A549 (cell line): Measurements from ENCODE around the gene RAI14. TPM values are rescaled to one million over a fixed set of nuclear protein-coding genes. Genes with fewer than 3 reads are reported as not detected.
"Not testable (repeated sequence)": the region's sequence is repeated elsewhere in the genome, so short reads cannot be mapped to it uniquely, and the experiment has no call there.

ENCODE experiments used
- ATAC-seq, 2 experiments: fragments of 200-7000 bp in 1 of 2; fragments of >200 bp in 1 of 2; cut with Nextera tagmentation in 1 of 2; cut with Tn5 transposase in 1 of 2; 3 replicates each; pipeline versions ENCODE4 v1.8.0 to v1.9.1; 2018 to 2020; ENCODE audit warnings: mild to moderate bottlenecking in 1 of 2, moderate library complexity in 1 of 2
- CTCF ChIA-PET: fragments of 300-600 bp; sonication (Branson Sonifier 250); formaldehyde crosslinking; extraction: SDS; loops from one replicate; lab custom pipeline; 2021; ENCODE audit warnings: antibody characterized with exemption, inconsistent platforms; lab: Yijun Ruan, JAX
- POLR2A ChIA-PET: fragments of 350-600 bp; formaldehyde crosslinking; extraction: SDS; loops from one replicate; lab custom pipeline; 2021; ENCODE audit warnings: antibody characterized with exemption, inconsistent platforms; lab: Yijun Ruan, JAX
- DNase-seq, 2 experiments: peaks; one replicate each; pipeline versions ENCODE4 v3.0.0 to v3.0.0-alpha.2; 2011 to 2016; ENCODE audit warnings: low read depth in 1 of 2, low spot score in 1 of 2
- FAIRE-seq: peaks from 2 replicates; lab custom pipeline; 2011; peaks lifted over from hg19 to GRCh38; lab: Jason Lieb, UNC
- H3K27ac ChIP-seq, 2 experiments: fragments of >200 bp; sonication (Bioruptor Twin); formaldehyde crosslinking; 3 replicates each; pipeline ENCODE4 v1.5.1; 2016 to 2017
- H3K4me1 ChIP-seq: fragments of >200 bp; sonication (Bioruptor Twin); formaldehyde crosslinking; 3 replicates; pipeline ENCODE4 v1.6.1; 2016
- H3K4me2 ChIP-seq: fragments of >200 bp; sonication (Bioruptor Twin); formaldehyde crosslinking; 3 replicates; pipeline ENCODE4 v1.6.1; 2016
- H3K4me3 ChIP-seq: fragments of >200 bp; sonication (Bioruptor Twin); formaldehyde crosslinking; 3 replicates; pipeline ENCODE4 v1.5.1; 2016
- H3K9me3 ChIP-seq: fragments of >200 bp; sonication (Bioruptor Twin); formaldehyde crosslinking; 3 replicates; pipeline ENCODE4 v1.6.1; 2016
- ATOH8 ChIP-seq: fragments of 250-450 bp; sonication (Bioruptor Pico); IDR thresholded peaks from 2 replicates; pipeline ENCODE4 v1.5.0; 2020; ENCODE audit warnings: low read depth, mild to moderate bottlenecking, moderate library complexity
- CBX2 ChIP-seq: fragments of 200-600 bp; sonication (generic); IDR thresholded peaks from 2 replicates; pipeline ENCODE4 v1.6.1; 2016; ENCODE audit warnings: low read depth, mild to moderate bottlenecking, borderline replicate concordance
- CEBPB ChIP-seq, 2 experiments: fragments of >200 bp in 1 of 2; sonication (Bioruptor Twin) in 1 of 2; formaldehyde crosslinking in 1 of 2; IDR thresholded peaks; 2 replicates each; pipeline ENCODE4 v1.6.1; 2012 to 2016
- E2F6 ChIP-seq: IDR thresholded peaks from 2 replicates; pipeline ENCODE4 v1.6.1; 2012; ENCODE audit warnings: low read depth, borderline replicate concordance
- EP300 ChIP-seq, 2 experiments: fragments of >200 bp; sonication (Bioruptor Twin); formaldehyde crosslinking; IDR thresholded peaks; 2 replicates in 1 of 2; 3 replicates in 1 of 2; pipeline ENCODE4 v1.6.1; 2016 to 2017
- FOSB ChIP-seq: fragments of 250-450 bp; sonication (Bioruptor Pico); IDR thresholded peaks from 2 replicates; pipeline ENCODE4 v1.5.0; 2020; ENCODE audit warnings: mild to moderate bottlenecking, moderate library complexity
- HEYL ChIP-seq: fragments of 250-450 bp; sonication (Bioruptor Pico); IDR thresholded peaks from 2 replicates; pipeline ENCODE4 v1.8.0; 2021; ENCODE audit warnings: mild to moderate bottlenecking, moderate library complexity
- HOXA7 ChIP-seq: fragments of 250-450 bp; sonication (Bioruptor Pico); IDR thresholded peaks from 2 replicates; pipeline ENCODE4 v1.5.0; 2020; ENCODE audit warnings: mild to moderate bottlenecking, moderate library complexity
- KDM1A ChIP-seq: fragments of 200-600 bp; sonication (generic); IDR thresholded peaks from 2 replicates; pipeline ENCODE4 v1.6.1; 2016; ENCODE audit warnings: low read depth, mild to moderate bottlenecking
- MAFK ChIP-seq: fragments of 450-650 bp; IDR thresholded peaks from 2 replicates; pipeline ENCODE4 v1.6.1; 2014; ENCODE audit not compliant: partially characterized antibody
- NPAS2 ChIP-seq: fragments of 250-450 bp; sonication (Bioruptor Pico); IDR thresholded peaks from 2 replicates; pipeline ENCODE4 v1.8.0; 2022; ENCODE audit warnings: mild to moderate bottlenecking, moderate library complexity, borderline replicate concordance
- NR3C1 ChIP-seq: fragments of >200 bp; sonication (Bioruptor Twin); formaldehyde crosslinking; IDR thresholded peaks from 3 replicates; pipeline ENCODE4 v1.6.1; 2017
- POLR2AphosphoS2 ChIP-seq: conservative IDR thresholded peaks from 2 replicates; pipeline ENCODE4 v1.6.1; 2012; ENCODE audit warnings: low read length, improper control_type of control experiment, inconsistent platforms
- RAD21 ChIP-seq, 2 experiments: fragments of >200 bp in 1 of 2; sonication (Bioruptor Twin) in 1 of 2; formaldehyde crosslinking in 1 of 2; IDR thresholded peaks in 1 of 2; conservative IDR thresholded peaks in 1 of 2; 2 replicates in 1 of 2; 3 replicates in 1 of 2; pipeline ENCODE4 v1.6.1; 2012 to 2018; ENCODE audit warnings: inconsistent platforms in 1 of 2
- RFX5 ChIP-seq: fragments of 450-650 bp; IDR thresholded peaks from 2 replicates; pipeline ENCODE4 v1.7.1; 2014; ENCODE audit warnings: antibody characterized with exemption, mild to moderate bottlenecking, moderate library complexity
- RNF2 ChIP-seq: fragments of 200-600 bp; sonication (generic); IDR thresholded peaks from 2 replicates; pipeline ENCODE4 v1.6.1; 2016; ENCODE audit warnings: low read depth, mild to moderate bottlenecking, antibody characterized with exemption, moderate library complexity, borderline replicate concordance
- SREBF2 ChIP-seq: fragments of 450-650 bp; IDR thresholded peaks from 2 replicates; pipeline ENCODE4 v1.6.1; 2014; ENCODE audit warnings: mild to moderate bottlenecking, moderate library complexity
- ZC3H11A ChIP-seq: fragments of 450-650 bp; IDR thresholded peaks from 2 replicates; pipeline ENCODE4 v1.6.1; 2014; ENCODE audit warnings: antibody characterized with exemption, mild to moderate bottlenecking
- WGBS: methylation state at CpG from one replicate; pipeline ENCODE4 v1.1.6; 2017; ENCODE audit errors: missing lambda C conversion rate; 5-methylcytosine and 5-hydroxymethylcytosine counted together
- polyA plus RNA-seq, 4 experiments: library from polyadenylated mRNA; depleted of rRNA in 3 of 4; stranded (reverse); fragments of >200 nt; fragmentation: RNase III in 1 of 4; extraction: RNeasy Plus Mini Kit Qiagen cat#74134 plus additional on column Dnase treatment in 1 of 4; gene quantifications; 2 replicates in 3 of 4; 3 replicates in 1 of 4; pipeline ENCODE4 v1.2.3, GENCODE V29; 2011 to 2017

Gene RAI14
- polyA plus RNA-seq, 2 of the 4 experiments (the other 2 are of a cell fraction) = 71.9 to 97.7 TPM

GRCh38 chr5:34771076-34771475 is 114.9 kb downstream of the RAI14 start:
- POLR2A ChIA-PET = no interaction called here
- H3K4me2 ChIP-seq = no peak overlapping the region
- peaks cover 11% of the 10 kb centered on the region; the same call in 1 of the 3 replicates for H3K9me3 ChIP-seq
- FAIRE-seq = no peak
- CTCF ChIA-PET = no interaction called here
- no peak overlapping the region for H3K4me3 ChIP-seq
- TF ChIP-seq SREBF2 = no peak
- TF ChIP-seq CEBPB (IDR thresholded peaks at IDR 0.05) = no peak
- TF ChIP-seq CBX2 = no peak
- no peak for TF ChIP-seq HOXA7
- no peak for TF ChIP-seq RFX5
- TF ChIP-seq EP300 (IDR thresholded peaks at IDR 0.05) = no peak
- TF ChIP-seq HEYL (CRISPR knock-in tag) = no peak
- TF ChIP-seq MAFK = no peak
- TF ChIP-seq, all 56 proteins: peak for 0
- DNase-seq (no peak), ATAC-seq (no peak)
- 70% methylated on average over 5 of the region's 5 CpGs for WGBS
- no peak overlapping the region for H3K27ac ChIP-seq
- no peaks in the 10 kb centered on the region for H3K4me1 ChIP-seq

- Histone ChIP-seq H3K9me3 (peaks cover 11% of the 10 kb centered on the region; the same call in 1 of the 3 replicates), H3K4me3 (no peak overlapping the region), H3K4me1 (no peaks in the 10 kb centered on the region), H3K4me2 (no peak overlapping the region), H3K27ac (no peak overlapping the region)
- no peak for FAIRE-seq
- ChIA-PET CTCF (no interaction called here), POLR2A (no interaction called here)
- no peak for ATAC-seq
- TF ChIP-seq KDM1A (peak; percentile 58; the same call in 1 of the 2 replicates), FOSB (CRISPR knock-in tag) (no peak)
- WGBS = 85% methylated on average over 4 of the region's 4 CpGs
- no peak for DNase-seq
Measured at GRCh38 chr5:34772267-34773098, 116.4 kb downstream of the RAI14 start.

GRCh38 chr5:34774139-34774538 is 118.0 kb downstream of the RAI14 start:
- FAIRE-seq (no peak), ATAC-seq (no peak), DNase-seq (no peak)
- ChIA-PET CTCF (interaction anchor here (0.8 kb wide), 1 partner anchor 286 kb away, joined by 4 read pairs; no protein-coding TSS in a partner anchor), POLR2A (no interaction called here)
- H3K4me3 ChIP-seq = no peak overlapping the region
- H3K9me3 ChIP-seq = peaks cover 11% of the 10 kb centered on the region; the same call in 1 of the 3 replicates
- no peak overlapping the region for H3K4me2 ChIP-seq
- no peak for TF ChIP-seq ATOH8 (CRISPR knock-in tag)
- 78% methylated on average over 2 of the region's 2 CpGs for WGBS
- H3K27ac ChIP-seq = no peak overlapping the region
- H3K4me1 ChIP-seq = no peaks in the 10 kb centered on the region

GRCh38 chr5:34774678-34775077 is 118.5 kb downstream of the RAI14 start:
- H3K9me3 ChIP-seq = peaks cover 11% of the 10 kb centered on the region; the same call in 1 of the 3 replicates
- H3K4me3 ChIP-seq, POLR2A ChIA-PET, FAIRE-seq, H3K27ac ChIP-seq, ATAC-seq, H3K4me2 ChIP-seq, DNase-seq, H3K4me1 ChIP-seq: not testable (repeated sequence)
- WGBS = 89% methylated on average over 1 of the region's 1 CpG
- CTCF ChIA-PET = interaction anchor here (0.8 to 1.2 kb wide), 2 partner anchors 251 to 286 kb away, joined by 4 to 5 read pairs; no protein-coding TSS in a partner anchor

GRCh38 chr5:34775886-34776285 is 119.8 kb downstream of the RAI14 start:
- no peak for FAIRE-seq
- no peak for DNase-seq
- no peak for ATAC-seq
- no peaks in the 10 kb centered on the region for H3K4me1 ChIP-seq
- POLR2A ChIA-PET = no interaction called here
- no peak for TF ChIP-seq CBX2
- TF ChIP-seq RAD21 (conservative IDR thresholded peaks at IDR 0.05 in 1 of 2, IDR thresholded peaks at IDR 0.05 in 1 of 2) = no peak
- TF ChIP-seq ZC3H11A = no peak
- TF ChIP-seq E2F6 = no peak
- no peak for TF ChIP-seq POLR2AphosphoS2
- no peak for TF ChIP-seq HOXA7
- no peak for TF ChIP-seq NPAS2 (CRISPR knock-in tag)
- no peak for TF ChIP-seq RNF2
- TF ChIP-seq NR3C1 = no peak
- no peak for TF ChIP-seq FOSB (CRISPR knock-in tag)
- H3K9me3 ChIP-seq = peaks cover 11% of the 10 kb centered on the region; the same call in 1 of the 3 replicates
- 59% methylated on average over 1 of the region's 1 CpG for WGBS
- H3K4me3 ChIP-seq = no peak overlapping the region
- no peak overlapping the region for H3K27ac ChIP-seq
- no peak overlapping the region for H3K4me2 ChIP-seq
- CTCF ChIA-PET = interaction anchor here (1.2 kb wide), 2 partner anchors 106 to 252 kb away, joined by 4 to 5 read pairs; no protein-coding TSS in a partner anchor
